NCI-H510A (cell line): ENCODE measurements around the gene GAS2L1.

Source experiments
- DNase-seq: peaks from one replicate; lab custom pipeline; 2025; lab: John Stamatoyannopoulos, UW

The GAS2L1 gene

GRCh38 chr22:29275819-29276565 is 30.5 kb upstream of the GAS2L1 start:
- DNase-seq, result no peak

GRCh38 chr22:29277927-29278326 is 28.5 kb upstream of the GAS2L1 start:
- no peak for DNase-seq

- DNase-seq, result no peak
Observed at GRCh38 chr22:29284196-29284595, 22.3 kb upstream of the GAS2L1 start.

- DNase-seq, result no peak
Observed at GRCh38 chr22:29288837-29289236, 17.6 kb upstream of the GAS2L1 start.

- DNase-seq, result no peak
Observed at GRCh38 chr22:29290061-29290460, 16.4 kb upstream of the GAS2L1 start.

- DNase-seq, result no peak
Observed at GRCh38 chr22:29291215-29291614, 15.2 kb upstream of the GAS2L1 start.

GRCh38 chr22:29292379-29292778 is 14.1 kb upstream of the GAS2L1 start:
- no peak for DNase-seq

- DNase-seq, result no peak
Observed at GRCh38 chr22:29298641-29299040, 7.8 kb upstream of the GAS2L1 start.

GRCh38 chr22:29299136-29299900 is 7.1 kb upstream of the GAS2L1 start:
- DNase-seq, result no peak

- DNase-seq, result no peak
Observed at GRCh38 chr22:29300467-29300806, 6.0 kb upstream of the GAS2L1 start.

- DNase-seq, result no peak
Observed at GRCh38 chr22:29300807-29301601, 5.4 kb upstream of the GAS2L1 start.

GRCh38 chr22:29301716-29302401 is 4.6 kb upstream of the GAS2L1 start:
- DNase-seq, result no peak

- no peak for DNase-seq
Observed at GRCh38 chr22:29302402-29302680, 4.1 kb upstream of the GAS2L1 start.

- DNase-seq, result no peak
Observed at GRCh38 chr22:29302681-29303465, 3.6 kb upstream of the GAS2L1 start.

GRCh38 chr22:29305836-29306174 is 645 bp upstream of the GAS2L1 start:
- DNase-seq, result no peak

GRCh38 chr22:29306835-29307595 is 565 bp downstream of the GAS2L1 start:
- DNase-seq, result peak; percentile 54

GRCh38 chr22:29307596-29308147 is 1.2 kb downstream of the GAS2L1 start:
- no peak for DNase-seq

- no peak for DNase-seq
Observed at GRCh38 chr22:29308148-29308790, 1.8 kb downstream of the GAS2L1 start.

- DNase-seq, result no peak
Observed at GRCh38 chr22:29308791-29309262, 2.4 kb downstream of the GAS2L1 start.
